ENCODE measurements around the gene ARSG.
A peak's percentile ranks its signal among the peaks of the same experiment; 100 is the strongest.
"Not testable (repeated sequence)": the region's sequence is repeated elsewhere in the genome, so short reads cannot be mapped to it uniquely, and the experiment has no call there.

ARSG gene

GRCh38 chr17:68273722-68274121 is 17.6 kb upstream of the ARSG start:
- no peak for TF ChIP-seq CTCF (IDR thresholded peaks at IDR 0.05; ENCODE audit: borderline replicate concordance, insufficient read depth, low read depth, low read length)
- no peak overlapping the region for H3K4me3 ChIP-seq (ENCODE audit: low read depth, low read length)

- H3K4me3 ChIP-seq (ENCODE audit: low read depth, low read length): not testable (repeated sequence)
Measured at GRCh38 chr17:68276339-68276738, 15.0 kb upstream of the ARSG start.

GRCh38 chr17:68277807-68278206 is 13.5 kb upstream of the ARSG start:
- no peak for TF ChIP-seq CTCF (IDR thresholded peaks at IDR 0.05; ENCODE audit: borderline replicate concordance, insufficient read depth, low read depth, low read length)
- no peak overlapping the region for H3K4me3 ChIP-seq (ENCODE audit: low read depth, low read length)

- H3K4me3 ChIP-seq (ENCODE audit: low read depth, low read length): not testable (repeated sequence)
Measured at GRCh38 chr17:68281965-68282364, 9.3 kb upstream of the ARSG start.

- no peak overlapping the region for H3K4me3 ChIP-seq (ENCODE audit: low read depth, low read length)
- TF ChIP-seq CTCF (IDR thresholded peaks at IDR 0.05; ENCODE audit: borderline replicate concordance, insufficient read depth, low read depth, low read length): no peak
Measured at GRCh38 chr17:68288375-68288774, 2.9 kb upstream of the ARSG start.

GRCh38 chr17:68288804-68289203 is 2.5 kb upstream of the ARSG start:
- H3K4me3 ChIP-seq (ENCODE audit: low read depth, low read length): no peak overlapping the region
- TF ChIP-seq CTCF (IDR thresholded peaks at IDR 0.05; ENCODE audit: borderline replicate concordance, insufficient read depth, low read depth, low read length): peak; percentile 47; the same call in 1 of the 2 replicates

GRCh38 chr17:68289473-68289872 is 1.8 kb upstream of the ARSG start:
- TF ChIP-seq CTCF (IDR thresholded peaks at IDR 0.05; ENCODE audit: borderline replicate concordance, insufficient read depth, low read depth, low read length): no peak
- peak overlapping the region; percentile 56 for H3K4me3 ChIP-seq (ENCODE audit: low read depth, low read length)

GRCh38 chr17:68289936-68290267 is 1.4 kb upstream of the ARSG start:
- peak overlapping the region; percentile 56 for H3K4me3 ChIP-seq (ENCODE audit: low read depth, low read length)
- no peak for TF ChIP-seq CTCF (IDR thresholded peaks at IDR 0.05; ENCODE audit: borderline replicate concordance, insufficient read depth, low read depth, low read length)

Measured in GM12875 (cell line).